ENCODE data around the gene PHACTR1. TPM values are rescaled to one million over a fixed set of nuclear protein-coding genes. Genes with fewer than 3 reads are reported as not detected.

Gene PHACTR1
- total and polyA plus RNA-seq, 12 donors, result 0.77 to 16.0 (median 3.5) TPM

GRCh38 chr6:13098793-13099570 lies 382.4 kb downstream of the PHACTR1 start:
- H3K9me3 ChIP-seq (replicated peaks in 1 of 3), result no peaks in the 10 kb centered on the region
- no peak for DNase-seq
- H3K27ac ChIP-seq, result no peak overlapping the region
- intact Hi-C loops (cut with DNase I), result no loop called here
- WGBS, 4 donors, result 85 to 92% (median 88%) methylated on average over 5 of the region's 5 CpGs
- H3K36me3 ChIP-seq (replicated peaks in 1 of 2), result no peaks in the 10 kb centered on the region
- TF ChIP-seq POLR2A (IDR thresholded peaks at IDR 0.05) (no peak), CTCF (IDR thresholded peaks at IDR 0.05) (no peak)
- H3K4me1 ChIP-seq (replicated peaks in 1 of 2), result no peaks in the 10 kb centered on the region
- H3K4me3 ChIP-seq, result no peak overlapping the region
- H3K27me3 ChIP-seq, result no peaks in the 10 kb centered on the region

- H3K27me3 ChIP-seq, result no peaks in the 10 kb centered on the region
- no peaks in the 10 kb centered on the region for H3K36me3 ChIP-seq (replicated peaks in 1 of 2)
- H3K4me1 ChIP-seq (replicated peaks in 1 of 2), result no peaks in the 10 kb centered on the region
- DNase-seq, result no peak
- intact Hi-C loops (cut with DNase I), result no loop called here
- TF ChIP-seq POLR2A (IDR thresholded peaks at IDR 0.05), result no peak
- TF ChIP-seq CTCF (IDR thresholded peaks at IDR 0.05), result no peak
- H3K9me3 ChIP-seq (replicated peaks in 1 of 3), result no peaks in the 10 kb centered on the region
- H3K4me3 ChIP-seq, result no peak overlapping the region
- no peak overlapping the region for H3K27ac ChIP-seq
Observed at GRCh38 chr6:13099771-13100170, 383.2 kb downstream of the PHACTR1 start.

- no peak for TF ChIP-seq CTCF (IDR thresholded peaks at IDR 0.05)
- no peak for TF ChIP-seq POLR2A (IDR thresholded peaks at IDR 0.05)
- 73 to 84% (median 80%) methylated on average over 5 of the region's 5 CpGs for WGBS, 4 donors
- H3K27me3 ChIP-seq, result no peaks in the 10 kb centered on the region
- no peaks in the 10 kb centered on the region for H3K9me3 ChIP-seq (replicated peaks in 1 of 3)
- DNase-seq, result no peak
- intact Hi-C loops (cut with DNase I), result no loop called here
- H3K27ac ChIP-seq, result no peak overlapping the region
- H3K36me3 ChIP-seq (replicated peaks in 1 of 2), result no peaks in the 10 kb centered on the region
- H3K4me3 ChIP-seq, result no peak overlapping the region
- no peaks in the 10 kb centered on the region for H3K4me1 ChIP-seq (replicated peaks in 1 of 2)
Observed at GRCh38 chr6:13101409-13101808, 384.8 kb downstream of the PHACTR1 start.

- H3K9me3 ChIP-seq (replicated peaks in 1 of 3), result no peaks in the 10 kb centered on the region
- intact Hi-C loops (cut with DNase I), result no loop called here
- no peak overlapping the region for H3K4me3 ChIP-seq
- H3K27ac ChIP-seq, result no peak overlapping the region
- TF ChIP-seq POLR2A (IDR thresholded peaks at IDR 0.05) (no peak), CTCF (IDR thresholded peaks at IDR 0.05) (no peak)
- 58 to 75% (median 68%) methylated on average over 2 of the region's 2 CpGs for WGBS, 4 donors
- H3K36me3 ChIP-seq (replicated peaks in 1 of 2), result no peaks in the 10 kb centered on the region
- no peaks in the 10 kb centered on the region for H3K27me3 ChIP-seq
- no peaks in the 10 kb centered on the region for H3K4me1 ChIP-seq (replicated peaks in 1 of 2)
- no peak for DNase-seq
Observed at GRCh38 chr6:13101985-13102384, 385.4 kb downstream of the PHACTR1 start.
